GM23338 (cell line): ENCODE measurements around the gene KCNT1. TPM values are rescaled to one million over a fixed set of nuclear protein-coding genes. Genes with fewer than 3 reads are reported as not detected.
A peak's percentile ranks its signal among the peaks of the same experiment; 100 is the strongest.

Experiments used
- ATAC-seq: fragments of 200-7000 bp; cut with Tn5 transposase; 3 replicates; pipeline ENCODE4 v1.9.1; 2020
- DNase-seq: peaks from one replicate; pipeline ENCODE4 v3.0.0-alpha.2; 2015; ENCODE audit warnings: low spot score
- H2AFZ ChIP-seq: fragments of 200-600 bp; sonication (generic); 2 replicates; pipeline ENCODE4 v1.8.0; 2016; ENCODE audit warnings: antibody characterized with exemption, mild to moderate bottlenecking, moderate library complexity
- H3F3A ChIP-seq: fragments of 200-600 bp; sonication (generic); replicated peaks from 2 replicates; pipeline ENCODE4 v1.8.0; 2017; ENCODE audit warnings: antibody characterized with exemption, mixed run types, low read depth
- H3K27ac ChIP-seq: fragments of 200-600 bp; sonication (generic); 2 replicates; pipeline ENCODE4 v1.6.1; 2016; ENCODE audit warnings: low read depth
- H3K27me3 ChIP-seq: fragments of 200-600 bp; sonication (generic); 2 replicates; pipeline ENCODE4 v1.8.0; 2016; ENCODE audit warnings: mild to moderate bottlenecking, mixed run types, moderate library complexity; ENCODE audit not compliant: insufficient read depth
- H3K36me3 ChIP-seq: fragments of 200-600 bp; sonication (generic); 2 replicates; pipeline ENCODE4 v1.8.0; 2016; ENCODE audit warnings: mild to moderate bottlenecking; ENCODE audit not compliant: insufficient read depth
- H3K4me1 ChIP-seq: fragments of 200-600 bp; sonication (generic); 2 replicates; pipeline ENCODE4 v1.8.0; 2016; ENCODE audit warnings: mild to moderate bottlenecking, moderate library complexity; ENCODE audit not compliant: insufficient read depth
- H3K4me2 ChIP-seq: fragments of 200-600 bp; sonication (generic); 2 replicates; pipeline ENCODE4 v1.7.1; 2017; ENCODE audit warnings: mixed run types
- H3K4me3 ChIP-seq: fragments of 200-600 bp; sonication (generic); 2 replicates; pipeline ENCODE4 v1.6.1; 2016; ENCODE audit warnings: mixed run types
- H3K79me2 ChIP-seq: fragments of 200-600 bp; sonication (generic); replicated peaks from 2 replicates; pipeline ENCODE4 v1.8.0; 2017; ENCODE audit warnings: mild to moderate bottlenecking; ENCODE audit not compliant: insufficient read depth
- H3K9me2 ChIP-seq: fragments of 200-600 bp; sonication (generic); 2 replicates; pipeline ENCODE4 v1.8.0; 2017; ENCODE audit not compliant: insufficient read depth
- H4K20me1 ChIP-seq: fragments of 200-600 bp; sonication (generic); replicated peaks from 2 replicates; pipeline ENCODE4 v1.8.0; 2017; ENCODE audit warnings: mild to moderate bottlenecking; ENCODE audit not compliant: insufficient read depth
- H3K27ac Mint-ChIP-seq: 2 replicates; pipeline ENCODE4 v1.8.0; 2020; ENCODE audit warnings: inconsistent platforms, mild to moderate bottlenecking, moderate library complexity, mixed read lengths
- H3K27me3 Mint-ChIP-seq: 3 replicates; pipeline ENCODE4 v1.8.0; 2022; ENCODE audit warnings: low read depth, mild to moderate bottlenecking, moderate library complexity, mixed read lengths, inconsistent platforms; ENCODE audit not compliant: insufficient read depth, poor library complexity
- H3K36me3 Mint-ChIP-seq: 3 replicates; pipeline ENCODE4 v1.8.0; 2021; ENCODE audit warnings: low read depth, mild to moderate bottlenecking, inconsistent platforms, moderate library complexity, mixed read lengths
- H3K4me1 Mint-ChIP-seq: 3 replicates; pipeline ENCODE4 v1.8.0; 2020; ENCODE audit warnings: mild to moderate bottlenecking, inconsistent platforms, mixed read lengths
- H3K4me3 Mint-ChIP-seq: 3 replicates; pipeline ENCODE4 v1.8.0; 2021; ENCODE audit warnings: moderate library complexity, mild to moderate bottlenecking, inconsistent platforms, mixed read lengths
- H3K9me3 Mint-ChIP-seq: 3 replicates; pipeline ENCODE4 v1.8.0; 2020; ENCODE audit warnings: moderate library complexity, mild to moderate bottlenecking, inconsistent platforms, mixed read lengths
- CREB1 ChIP-seq: fragments of 250-450 bp; sonication (Bioruptor Pico); IDR thresholded peaks from 2 replicates; pipeline ENCODE4 v1.5.0; 2020; ENCODE audit warnings: low read depth, mild to moderate bottlenecking, moderate library complexity
- CTCF ChIP-seq, 2 experiments: fragments of 200-600 bp in 1 of 2; sonication (generic) in 1 of 2; conservative IDR thresholded peaks; 2 replicates each; pipeline versions ENCODE4 v1.5.1 to v1.6.1; 2016 to 2017; ENCODE audit warnings: antibody characterized with exemption in 2 of 2, low read depth in 2 of 2, mild to moderate bottlenecking in 2 of 2, moderate library complexity in 1 of 2
- EZH2 ChIP-seq: fragments of 200-600 bp; sonication (generic); IDR thresholded peaks from one replicate; pipeline ENCODE4 v1.8.0; 2017; ENCODE audit warnings: antibody characterized with exemption, mild to moderate bottlenecking, low read depth; ENCODE audit not compliant: unreplicated experiment
- EZH2phosphoT487 ChIP-seq: fragments of 200-600 bp; sonication (generic); IDR thresholded peaks from one replicate; pipeline ENCODE4 v1.8.1; 2018; ENCODE audit warnings: antibody characterized with exemption; ENCODE audit not compliant: unreplicated experiment
- JUNB ChIP-seq: IDR thresholded peaks from one replicate; pipeline ENCODE4 v1.6.1; 2016; ENCODE audit warnings: antibody characterized with exemption; ENCODE audit not compliant: unreplicated experiment
- NANOG ChIP-seq: IDR thresholded peaks from 2 replicates; pipeline ENCODE4 v1.6.1; 2016; ENCODE audit warnings: antibody characterized with exemption, borderline replicate concordance
- POLR2AphosphoS5 ChIP-seq: IDR thresholded peaks from 2 replicates; pipeline ENCODE4 v1.6.1; 2016; ENCODE audit warnings: antibody characterized with exemption, low read depth
- REST ChIP-seq: IDR thresholded peaks from one replicate; pipeline ENCODE4 v1.6.1; 2018; ENCODE audit warnings: antibody characterized with exemption; ENCODE audit not compliant: unreplicated experiment
- STAT1 ChIP-seq: IDR thresholded peaks from one replicate; pipeline ENCODE4 v1.6.1; 2016; ENCODE audit warnings: antibody characterized with exemption; ENCODE audit not compliant: unreplicated experiment
- ZNF114 ChIP-seq: fragments of 250-450 bp; sonication (Bioruptor Pico); IDR thresholded peaks from 2 replicates; pipeline ENCODE4 v1.5.0; 2020; ENCODE audit warnings: mild to moderate bottlenecking, moderate library complexity
- ZNF331 ChIP-seq: fragments of 250-450 bp; sonication (Bioruptor Pico); IDR thresholded peaks from 2 replicates; pipeline ENCODE4 v1.5.0; 2020; ENCODE audit warnings: low read depth, mild to moderate bottlenecking, moderate library complexity
- polyA plus RNA-seq: library from polyadenylated mRNA; unstranded; fragments of >200 nt; fragmentation: Nextera tagmentation; extraction: Ambion mirVana; gene quantifications from 2 replicates; pipeline ENCODE4 v1.2.1, GENCODE V29; 2016
- total RNA-seq: library from RNA; depleted of rRNA; stranded (reverse); fragments of >200 nt; shearing (Covaris generic); gene quantifications from 2 replicates; pipeline ENCODE4 v1.2.3, GENCODE V29; 2014
- TF ChIP-seq, protein P1 (sequence below): IDR thresholded peaks from 2 replicates; pipeline ENCODE4 v1.6.1; 2016; ENCODE audit warnings: antibody characterized with exemption
- TF ChIP-seq, protein P2 (sequence below): fragments of 250-450 bp; sonication (Bioruptor Pico); IDR thresholded peaks from 2 replicates; pipeline ENCODE4 v1.5.0; 2020; ENCODE audit warnings: mild to moderate bottlenecking, moderate library complexity

The KCNT1 gene
- total and polyA plus RNA-seq, 2 experiments from 2014 or later, result 0.05 to 0.28 TPM

- no peaks in the 10 kb centered on the region; the same call in 2 of the 3 replicates for H3K4me1 Mint-ChIP-seq
- TF ChIP-seq REST, result no peak
- no peak for TF ChIP-seq POLR2AphosphoS5
- TF ChIP-seq CREB1 (CRISPR knock-in tag), result no peak
- TF ChIP-seq JUNB, result no peak
- TF ChIP-seq CTCF (conservative IDR thresholded peaks at IDR 0.05; ENCODE audit: low read depth in 2 of 2), result no peak
- TF ChIP-seq, protein P1, sequence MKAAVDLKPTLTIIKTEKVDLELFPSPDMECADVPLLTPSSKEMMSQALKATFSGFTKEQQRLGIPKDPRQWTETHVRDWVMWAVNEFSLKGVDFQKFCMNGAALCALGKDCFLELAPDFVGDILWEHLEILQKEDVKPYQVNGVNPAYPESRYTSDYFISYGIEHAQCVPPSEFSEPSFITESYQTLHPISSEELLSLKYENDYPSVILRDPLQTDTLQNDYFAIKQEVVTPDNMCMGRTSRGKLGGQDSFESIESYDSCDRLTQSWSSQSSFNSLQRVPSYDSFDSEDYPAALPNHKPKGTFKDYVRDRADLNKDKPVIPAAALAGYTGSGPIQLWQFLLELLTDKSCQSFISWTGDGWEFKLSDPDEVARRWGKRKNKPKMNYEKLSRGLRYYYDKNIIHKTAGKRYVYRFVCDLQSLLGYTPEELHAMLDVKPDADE, result no peak
- no peak for TF ChIP-seq ZNF114 (CRISPR knock-in tag)
- TF ChIP-seq EZH2phosphoT487, result no peak
- TF ChIP-seq, protein P2, sequence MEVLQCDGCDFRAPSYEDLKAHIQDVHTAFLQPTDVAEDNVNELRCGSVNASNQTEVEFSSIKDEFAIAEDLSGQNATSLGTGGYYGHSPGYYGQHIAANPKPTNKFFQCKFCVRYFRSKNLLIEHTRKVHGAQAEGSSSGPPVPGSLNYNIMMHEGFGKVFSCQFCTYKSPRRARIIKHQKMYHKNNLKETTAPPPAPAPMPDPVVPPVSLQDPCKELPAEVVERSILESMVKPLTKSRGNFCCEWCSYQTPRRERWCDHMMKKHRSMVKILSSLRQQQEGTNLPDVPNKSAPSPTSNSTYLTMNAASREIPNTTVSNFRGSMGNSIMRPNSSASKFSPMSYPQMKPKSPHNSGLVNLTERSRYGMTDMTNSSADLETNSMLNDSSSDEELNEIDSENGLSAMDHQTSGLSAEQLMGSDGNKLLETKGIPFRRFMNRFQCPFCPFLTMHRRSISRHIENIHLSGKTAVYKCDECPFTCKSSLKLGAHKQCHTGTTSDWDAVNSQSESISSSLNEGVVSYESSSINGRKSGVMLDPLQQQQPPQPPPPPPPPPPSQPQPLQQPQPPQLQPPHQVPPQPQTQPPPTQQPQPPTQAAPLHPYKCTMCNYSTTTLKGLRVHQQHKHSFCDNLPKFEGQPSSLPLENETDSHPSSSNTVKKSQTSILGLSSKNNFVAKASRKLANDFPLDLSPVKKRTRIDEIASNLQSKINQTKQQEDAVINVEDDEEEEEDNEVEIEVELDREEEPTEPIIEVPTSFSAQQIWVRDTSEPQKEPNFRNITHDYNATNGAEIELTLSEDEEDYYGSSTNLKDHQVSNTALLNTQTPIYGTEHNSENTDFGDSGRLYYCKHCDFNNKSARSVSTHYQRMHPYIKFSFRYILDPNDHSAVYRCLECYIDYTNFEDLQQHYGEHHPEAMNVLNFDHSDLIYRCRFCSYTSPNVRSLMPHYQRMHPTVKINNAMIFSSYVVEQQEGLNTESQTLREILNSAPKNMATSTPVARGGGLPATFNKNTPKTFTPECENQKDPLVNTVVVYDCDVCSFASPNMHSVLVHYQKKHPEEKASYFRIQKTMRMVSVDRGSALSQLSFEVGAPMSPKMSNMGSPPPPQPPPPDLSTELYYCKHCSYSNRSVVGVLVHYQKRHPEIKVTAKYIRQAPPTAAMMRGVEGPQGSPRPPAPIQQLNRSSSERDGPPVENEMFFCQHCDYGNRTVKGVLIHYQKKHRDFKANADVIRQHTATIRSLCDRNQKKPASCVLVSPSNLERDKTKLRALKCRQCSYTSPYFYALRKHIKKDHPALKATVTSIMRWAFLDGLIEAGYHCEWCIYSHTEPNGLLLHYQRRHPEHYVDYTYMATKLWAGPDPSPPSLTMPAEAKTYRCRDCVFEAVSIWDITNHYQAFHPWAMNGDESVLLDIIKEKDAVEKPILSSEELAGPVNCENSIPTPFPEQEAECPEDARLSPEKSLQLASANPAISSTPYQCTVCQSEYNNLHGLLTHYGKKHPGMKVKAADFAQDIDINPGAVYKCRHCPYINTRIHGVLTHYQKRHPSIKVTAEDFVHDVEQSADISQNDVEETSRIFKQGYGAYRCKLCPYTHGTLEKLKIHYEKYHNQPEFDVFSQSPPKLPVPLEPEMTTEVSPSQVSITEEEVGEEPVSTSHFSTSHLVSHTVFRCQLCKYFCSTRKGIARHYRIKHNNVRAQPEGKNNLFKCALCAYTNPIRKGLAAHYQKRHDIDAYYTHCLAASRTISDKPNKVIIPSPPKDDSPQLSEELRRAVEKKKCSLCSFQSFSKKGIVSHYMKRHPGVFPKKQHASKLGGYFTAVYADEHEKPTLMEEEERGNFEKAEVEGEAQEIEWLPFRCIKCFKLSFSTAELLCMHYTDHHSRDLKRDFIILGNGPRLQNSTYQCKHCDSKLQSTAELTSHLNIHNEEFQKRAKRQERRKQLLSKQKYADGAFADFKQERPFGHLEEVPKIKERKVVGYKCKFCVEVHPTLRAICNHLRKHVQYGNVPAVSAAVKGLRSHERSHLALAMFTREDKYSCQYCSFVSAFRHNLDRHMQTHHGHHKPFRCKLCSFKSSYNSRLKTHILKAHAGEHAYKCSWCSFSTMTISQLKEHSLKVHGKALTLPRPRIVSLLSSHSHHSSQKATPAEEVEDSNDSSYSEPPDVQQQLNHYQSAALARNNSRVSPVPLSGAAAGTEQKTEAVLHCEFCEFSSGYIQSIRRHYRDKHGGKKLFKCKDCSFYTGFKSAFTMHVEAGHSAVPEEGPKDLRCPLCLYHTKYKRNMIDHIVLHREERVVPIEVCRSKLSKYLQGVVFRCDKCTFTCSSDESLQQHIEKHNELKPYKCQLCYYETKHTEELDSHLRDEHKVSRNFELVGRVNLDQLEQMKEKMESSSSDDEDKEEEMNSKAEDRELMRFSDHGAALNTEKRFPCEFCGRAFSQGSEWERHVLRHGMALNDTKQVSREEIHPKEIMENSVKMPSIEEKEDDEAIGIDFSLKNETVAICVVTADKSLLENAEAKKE, result no peak
- TF ChIP-seq ZNF331 (CRISPR knock-in tag), result no peak
- no peak for TF ChIP-seq STAT1
- TF ChIP-seq EZH2, result no peak
- TF ChIP-seq NANOG, result no peak
- Histone ChIP-seq H3K4me3 (no peak overlapping the region), H3K9me2 (no peaks in the 10 kb centered on the region), H3K27me3 (no peaks in the 10 kb centered on the region), H3K4me1 (no peaks in the 10 kb centered on the region), H3K79me2 (no peaks in the 10 kb centered on the region), H2AFZ (no peak overlapping the region), H3K4me2 (no peak overlapping the region), H4K20me1 (no peaks in the 10 kb centered on the region), H3K27ac (no peak overlapping the region), H3F3A (no peaks in the 10 kb centered on the region), H3K36me3 (no peaks in the 10 kb centered on the region)
- H3K4me3 Mint-ChIP-seq, result no peak overlapping the region
- peaks cover 2% of the 10 kb centered on the region for H3K27me3 Mint-ChIP-seq
- ATAC-seq (no peak), DNase-seq (no peak)
- H3K9me3 Mint-ChIP-seq, result no peaks in the 10 kb centered on the region
- peak overlapping the region; percentile 67; the same call in 1 of the 2 replicates for H3K27ac Mint-ChIP-seq
- no peaks in the 10 kb centered on the region; the same call in 2 of the 3 replicates for H3K36me3 Mint-ChIP-seq
Measured at GRCh38 chr9:135748676-135749075, 46.7 kb downstream of the KCNT1 start.
